CD14-positive monocyte (primary cell): ENCODE measurements around the gene CCDC117. TPM values are rescaled to one million over a fixed set of nuclear protein-coding genes. Genes with fewer than 3 reads are reported as not detected.

Experiments
- DNase-seq, 3 donors: peaks; one replicate each; pipeline ENCODE4 v3.0.0-alpha.2; 2011 to 2022
- H2AFZ ChIP-seq: 2 replicates; pipeline ENCODE4 v1.6.0; 2012; ENCODE audit warnings: mild to moderate bottlenecking, low read depth, low read length, inconsistent platforms; ENCODE audit not compliant: insufficient read depth, poor library complexity, severe bottlenecking
- H3K27ac ChIP-seq, 2 donors: 1 replicate in 1 of 2; 2 replicates in 1 of 2; pipeline ENCODE4 v1.5.1; 2012 to 2013; ENCODE audit warnings: low read length in 2 of 2, control low read depth in 1 of 2, inconsistent platforms in 1 of 2, low read depth in 1 of 2, mild to moderate bottlenecking in 1 of 2
- H3K27me3 ChIP-seq, 2 donors: one replicate each; pipeline versions ENCODE4 v1.6.0 to v1.6.1; 2011 to 2013; ENCODE audit warnings: low read length in 2 of 2; ENCODE audit not compliant: control insufficient read depth in 2 of 2, insufficient read depth in 2 of 2
- H3K36me3 ChIP-seq, 2 donors: replicated peaks in 1 of 2; 1 replicate in 1 of 2; 2 replicates in 1 of 2; pipeline versions ENCODE4 v1.5.1 to v1.6.1; 2012 to 2013; ENCODE audit warnings: low read length in 2 of 2, control low read depth in 1 of 2, inconsistent platforms in 1 of 2, mild to moderate bottlenecking in 1 of 2; ENCODE audit not compliant: insufficient read depth in 2 of 2, control insufficient read depth in 1 of 2
- H3K4me1 ChIP-seq, 2 donors: 1 replicate in 1 of 2; 2 replicates in 1 of 2; pipeline versions ENCODE4 v1.5.1 to v1.6.1; 2012 to 2013; ENCODE audit warnings: low read length in 2 of 2, control low read depth in 1 of 2, inconsistent platforms in 1 of 2, mild to moderate bottlenecking in 1 of 2, moderate library complexity in 1 of 2; ENCODE audit not compliant: insufficient read depth in 2 of 2, control insufficient read depth in 1 of 2
- H3K4me2 ChIP-seq: replicated peaks from 2 replicates; pipeline ENCODE3; 2012; ENCODE audit warnings: low read length, moderate library complexity, mild to moderate bottlenecking; ENCODE audit not compliant: poor library complexity, severe bottlenecking; ENCODE audit errors: extremely low read depth
- H3K4me3 ChIP-seq, 3 experiments: fragments of 200-600 bp in 1 of 3; sonication (generic) in 1 of 3; replicated peaks in 1 of 3; 1 replicate in 2 of 3; 2 replicates in 1 of 3; pipeline ENCODE4 v1.5.1; 2011 to 2013; ENCODE audit warnings: low read length in 3 of 3, mild to moderate bottlenecking in 3 of 3, control low read depth in 2 of 3, low read depth in 2 of 3, inconsistent platforms in 1 of 3, moderate library complexity in 1 of 3
- H3K79me2 ChIP-seq: 2 replicates; pipeline ENCODE4 v1.6.0; 2012; ENCODE audit warnings: mild to moderate bottlenecking, control low read depth, inconsistent platforms, low read length, moderate library complexity; ENCODE audit not compliant: insufficient read depth
- H3K9ac ChIP-seq: 2 replicates; pipeline ENCODE4 v1.6.0; 2017; ENCODE audit warnings: low read length, mild to moderate bottlenecking; ENCODE audit not compliant: insufficient read depth, poor library complexity, severe bottlenecking
- H3K9me3 ChIP-seq, 2 donors: replicated peaks in 1 of 2; 1 replicate in 1 of 2; 2 replicates in 1 of 2; pipeline versions ENCODE4 v1.5.1 to v1.6.1; 2012 to 2013; ENCODE audit warnings: low read length in 2 of 2, control low read depth in 1 of 2; ENCODE audit not compliant: control insufficient read depth in 1 of 2, insufficient read depth in 1 of 2
- H4K20me1 ChIP-seq: 2 replicates; pipeline ENCODE4 v1.6.0; 2012; ENCODE audit warnings: mild to moderate bottlenecking, low read length, control low read depth, moderate library complexity; ENCODE audit not compliant: insufficient read depth
- H3K27ac Mint-ChIP-seq, 7 donors: one replicate each; pipeline ENCODE4 v1.8.0; 2020; ENCODE audit warnings: mild to moderate bottlenecking in 7 of 7, mixed read lengths in 7 of 7, moderate library complexity in 6 of 7, inconsistent platforms in 2 of 7
- H3K27me3 Mint-ChIP-seq, 3 donors: one replicate each; pipeline ENCODE4 v1.8.0; 2021 to 2022; ENCODE audit warnings: low read depth in 3 of 3, mild to moderate bottlenecking in 3 of 3, mixed read lengths in 3 of 3, moderate library complexity in 3 of 3, inconsistent platforms in 1 of 3
- H3K36me3 Mint-ChIP-seq, 2 donors: one replicate each; pipeline ENCODE4 v1.8.0; 2020; ENCODE audit warnings: mixed read lengths in 2 of 2, inconsistent platforms in 1 of 2, mild to moderate bottlenecking in 1 of 2
- H3K4me1 Mint-ChIP-seq: one replicate; pipeline ENCODE4 v1.8.0; 2020; ENCODE audit warnings: mild to moderate bottlenecking, mixed read lengths
- H3K4me3 Mint-ChIP-seq, 2 donors: one replicate each; pipeline ENCODE4 v1.8.0; 2020; ENCODE audit warnings: mild to moderate bottlenecking in 2 of 2, mixed read lengths in 2 of 2, moderate library complexity in 1 of 2
- H3K9me3 Mint-ChIP-seq, 7 donors: one replicate each; pipeline ENCODE4 v1.8.0; 2020 to 2022; ENCODE audit warnings: mixed read lengths in 7 of 7, mild to moderate bottlenecking in 6 of 7, moderate library complexity in 6 of 7, inconsistent platforms in 2 of 7
- CTCF ChIP-seq: fragments of 200-600 bp; IDR thresholded peaks from one replicate; pipeline ENCODE4 v1.8.0; 2022; ENCODE audit warnings: antibody characterized with exemption, mild to moderate bottlenecking
- WGBS: methylation state at CpG from one replicate; pipeline ENCODE4 v1.1.5; 2013; ENCODE audit warnings: missing lambda C conversion rate; ENCODE audit not compliant: insufficient coverage; 5-methylcytosine and 5-hydroxymethylcytosine counted together
- intact Hi-C, 2 donors: fragments of 100-400 bp; cut with micrococcal nuclease; formaldehyde crosslinking; loops; one replicate each; pipeline versions ENCODE4 v1.15.0 to v1.15.1; 2023
- polyA plus RNA-seq, 3 donors: library from polyadenylated mRNA; depleted of rRNA in 1 of 3; unstranded in 2 of 3; stranded (reverse) in 1 of 3; fragments of 300-500 nt in 2 of 3; fragments of >200 nt in 1 of 3; fragmentation: Illumina TruSeq in 2 of 3; gene quantifications; 1 replicate in 2 of 3; 2 replicates in 1 of 3; pipeline ENCODE4 v1.2.3, GENCODE V29; 2012 to 2021

The CCDC117 gene
- polyA plus RNA-seq, 3 donors, result 6.8 to 12.6 (median 10.3) TPM

- H3K4me1 Mint-ChIP-seq, result no peaks in the 10 kb centered on the region
- H3K9ac ChIP-seq, result no peak overlapping the region
- no peak for DNase-seq
- peaks cover 0 to 2% (median 0%) of the 10 kb centered on the region in 3 donors for H3K27me3 Mint-ChIP-seq
- no peak overlapping the region for H3K4me2 ChIP-seq
- H3K27ac ChIP-seq, result peak overlapping the region in 1 of 2 donors; percentile 9
- H3K9me3 Mint-ChIP-seq, result no peaks in the 10 kb centered on the region
- H3K9me3 ChIP-seq, result no peaks in the 10 kb centered on the region
- H3K4me1 ChIP-seq, result no peaks in the 10 kb centered on the region
- intact Hi-C loops, result no loop called here
- no peak for TF ChIP-seq CTCF
- peaks cover 69 to 77% of the 10 kb centered on the region in 2 donors for H3K36me3 Mint-ChIP-seq
- no peak overlapping the region for H3K4me3 Mint-ChIP-seq
- H3K27ac Mint-ChIP-seq, result peak overlapping the region in 2 of 7 donors; percentile 43 to 67
- no peaks in the 10 kb centered on the region for H3K27me3 ChIP-seq
- peaks cover 51% of the 10 kb centered on the region for H4K20me1 ChIP-seq
- H3K4me3 ChIP-seq, result no peak overlapping the region
- WGBS, result 83% methylated on average over 3 of the region's 4 CpGs
- peaks cover 65 to 95% of the 10 kb centered on the region in 2 donors for H3K36me3 ChIP-seq
- peaks cover 34% of the 10 kb centered on the region for H3K79me2 ChIP-seq
- H2AFZ ChIP-seq, result no peak overlapping the region
Observed at GRCh38 chr22:28783786-28784671, 11.5 kb downstream of the CCDC117 start.

DNA sequence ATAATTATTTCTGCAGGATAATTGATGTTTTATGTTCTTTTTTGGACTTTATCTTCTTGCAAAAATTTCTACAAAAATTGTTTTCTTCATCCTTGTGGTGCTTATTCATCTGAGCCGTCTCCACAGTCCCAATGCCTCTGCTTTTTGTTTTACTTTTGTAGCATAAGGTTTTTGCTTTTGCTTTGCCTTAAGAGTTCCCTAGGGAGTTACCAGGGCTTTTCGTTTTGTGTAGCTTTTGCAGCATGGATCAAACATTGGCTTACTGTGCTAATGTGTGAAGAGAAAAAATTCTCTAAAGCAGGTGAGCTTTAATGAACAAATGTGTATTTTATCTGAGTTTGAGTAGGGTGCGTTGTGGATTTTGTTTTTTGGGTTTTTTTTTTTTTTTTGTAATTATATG is 16.1 kb downstream of the CCDC117 start:
- Mint-ChIP-seq H3K27me3 (no peaks in the 10 kb centered on the region), H3K9me3 (no peaks in the 10 kb centered on the region), H3K27ac (no peak overlapping the region), H3K4me1 (peaks cover 16% of the 10 kb centered on the region), H3K4me3 (no peak overlapping the region), H3K36me3 (peaks cover 45 to 60% of the 10 kb centered on the region in 2 donors)
- H3K36me3 ChIP-seq, result peaks cover 47 to 59% of the 10 kb centered on the region in 2 donors
- H3K9ac ChIP-seq, result no peak overlapping the region
- no peak overlapping the region for H3K4me2 ChIP-seq
- WGBS, result 100% methylated on average over 1 of the region's 3 CpGs
- H3K4me3 ChIP-seq, result no peak overlapping the region
- peaks cover 48% of the 10 kb centered on the region for H4K20me1 ChIP-seq
- H3K9me3 ChIP-seq, result no peaks in the 10 kb centered on the region
- TF ChIP-seq CTCF, result no peak
- no peaks in the 10 kb centered on the region for H3K4me1 ChIP-seq
- H3K79me2 ChIP-seq, result peaks cover 3% of the 10 kb centered on the region
- H2AFZ ChIP-seq, result no peak overlapping the region
- no peak for DNase-seq
- no peaks in the 10 kb centered on the region for H3K27me3 ChIP-seq
- intact Hi-C loops, result no loop called here
- H3K27ac ChIP-seq, result no peak overlapping the region
